ENCODE measurements around the gene ATP11A.
"Not testable (repeated sequence)": the region's sequence is repeated elsewhere in the genome, so short reads cannot be mapped to it uniquely, and the experiment has no call there.

The ATP11A gene

DNA sequence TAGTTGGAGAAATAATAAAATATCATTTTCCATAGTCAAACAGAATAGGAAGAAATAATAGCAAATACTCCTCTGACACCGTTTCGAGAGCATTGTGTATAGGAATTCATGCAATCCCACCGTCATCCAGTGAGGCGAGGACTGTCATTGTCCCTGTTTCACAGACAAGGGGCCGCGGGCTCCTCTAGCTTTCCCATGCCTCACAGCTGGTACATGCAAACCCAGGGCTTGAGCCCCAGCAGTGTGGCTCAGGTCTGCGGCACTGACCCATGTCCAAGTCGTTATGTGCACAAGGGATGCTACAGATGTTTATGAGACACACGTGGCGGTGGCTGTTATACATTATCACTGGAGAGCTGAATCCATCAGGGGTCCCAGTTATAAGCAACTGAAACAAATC lies 18.5 kb upstream of the ATP11A start:
- no peaks in the 10 kb centered on the region for H4K20me1 ChIP-seq (ENCODE audit: insufficient read depth)
- H3K9ac ChIP-seq = no peak overlapping the region
- no peak overlapping the region for H3K4me3 ChIP-seq (IDR thresholded peaks at IDR 0.05; ENCODE audit: insufficient read depth, low read depth, low read length)
- no peaks in the 10 kb centered on the region for H3K27me3 ChIP-seq (ENCODE audit: insufficient read depth, low read depth)
- no peak overlapping the region for H2AFZ ChIP-seq (ENCODE audit: low read depth)
- no peak overlapping the region for H3K4me2 ChIP-seq
- no peaks in the 10 kb centered on the region for H3K36me3 ChIP-seq (ENCODE audit: insufficient read depth)
- no peak overlapping the region for H3K27ac ChIP-seq
- peaks cover 3% of the 10 kb centered on the region for H3K4me1 ChIP-seq (ENCODE audit: low read depth, poor library complexity, severe bottlenecking)
- TF ChIP-seq CTCF (conservative IDR thresholded peaks at IDR 0.05; ENCODE audit: low read depth, low read length) = no peak
- H3K79me2 ChIP-seq (ENCODE audit: insufficient read depth, low read depth) = no peaks in the 10 kb centered on the region

GRCh38 chr13:112672651-112673284 lies 17.1 kb upstream of the ATP11A start:
- H3K27me3 ChIP-seq (ENCODE audit: insufficient read depth, low read depth) = no peaks in the 10 kb centered on the region
- no peak overlapping the region for H3K27ac ChIP-seq
- H3K36me3 ChIP-seq (ENCODE audit: insufficient read depth) = no peaks in the 10 kb centered on the region
- peaks cover 3% of the 10 kb centered on the region for H3K4me1 ChIP-seq (ENCODE audit: low read depth, poor library complexity, severe bottlenecking)
- no peaks in the 10 kb centered on the region for H4K20me1 ChIP-seq (ENCODE audit: insufficient read depth)
- H3K79me2 ChIP-seq (ENCODE audit: insufficient read depth, low read depth) = no peaks in the 10 kb centered on the region
- H3K4me2 ChIP-seq = no peak overlapping the region
- TF ChIP-seq CTCF (conservative IDR thresholded peaks at IDR 0.05; ENCODE audit: low read depth, low read length) = no peak
- no peak overlapping the region for H3K4me3 ChIP-seq (IDR thresholded peaks at IDR 0.05; ENCODE audit: insufficient read depth, low read depth, low read length)
- H2AFZ ChIP-seq (ENCODE audit: low read depth) = no peak overlapping the region
- H3K9ac ChIP-seq = no peak overlapping the region

- H3K9ac ChIP-seq = no peak overlapping the region
- H4K20me1 ChIP-seq (ENCODE audit: insufficient read depth) = no peaks in the 10 kb centered on the region
- H3K27me3 ChIP-seq (ENCODE audit: insufficient read depth, low read depth) = no peaks in the 10 kb centered on the region
- no peaks in the 10 kb centered on the region for H3K79me2 ChIP-seq (ENCODE audit: insufficient read depth, low read depth)
- no peaks in the 10 kb centered on the region for H3K36me3 ChIP-seq (ENCODE audit: insufficient read depth)
- H3K27ac ChIP-seq = no peak overlapping the region
- peak overlapping the region; percentile 6; the same call in 1 of the 2 replicates for H3K4me2 ChIP-seq
- no peak overlapping the region for H2AFZ ChIP-seq (ENCODE audit: low read depth)
- no peak overlapping the region for H3K4me3 ChIP-seq (IDR thresholded peaks at IDR 0.05; ENCODE audit: insufficient read depth, low read depth, low read length)
- H3K4me1 ChIP-seq (ENCODE audit: low read depth, poor library complexity, severe bottlenecking) = peaks cover 3% of the 10 kb centered on the region
- no peak for TF ChIP-seq CTCF (conservative IDR thresholded peaks at IDR 0.05; ENCODE audit: low read depth, low read length)
These were observed 15.1 kb upstream of the ATP11A start for GRCh38 chr13:112674412-112675365.

DNA sequence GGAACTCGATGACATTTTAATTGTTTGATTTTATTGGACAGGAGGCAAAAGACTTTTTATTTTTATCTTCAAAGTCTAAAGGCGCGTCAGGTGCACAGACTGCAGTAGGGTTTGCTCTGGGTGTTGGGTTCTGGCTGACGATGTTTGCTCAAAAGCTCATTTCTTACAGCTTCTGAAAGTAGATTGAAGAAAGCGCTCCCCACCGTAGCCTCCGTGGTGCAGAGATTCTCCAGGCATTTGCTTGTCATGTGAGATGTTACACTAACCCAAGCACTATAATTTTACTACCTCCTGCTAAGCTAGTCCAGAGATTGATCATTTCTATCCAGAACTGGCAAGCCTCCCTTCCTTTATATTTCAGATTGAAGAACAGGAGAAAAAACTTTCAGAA lies 14.5 kb upstream of the ATP11A start:
- H3K36me3 ChIP-seq (ENCODE audit: insufficient read depth) = no peaks in the 10 kb centered on the region

GRCh38 chr13:112677421-112677962 lies 12.3 kb upstream of the ATP11A start:
- not testable (repeated sequence) for H3K4me1 ChIP-seq (ENCODE audit: low read depth, poor library complexity, severe bottlenecking); H3K4me3 ChIP-seq (IDR thresholded peaks at IDR 0.05; ENCODE audit: insufficient read depth, low read depth, low read length); H3K27ac ChIP-seq; H3K27me3 ChIP-seq (ENCODE audit: insufficient read depth, low read depth); H3K79me2 ChIP-seq (ENCODE audit: insufficient read depth, low read depth); H3K9ac ChIP-seq; H4K20me1 ChIP-seq (ENCODE audit: insufficient read depth); H3K4me2 ChIP-seq; H2AFZ ChIP-seq (ENCODE audit: low read depth); H3K36me3 ChIP-seq (ENCODE audit: insufficient read depth)

More for the DNA sequence above, 14.5 kb upstream of the ATP11A start:
- H3K27ac ChIP-seq = no peak overlapping the region
- H3K4me1 ChIP-seq (ENCODE audit: low read depth, poor library complexity, severe bottlenecking) = peaks cover 3% of the 10 kb centered on the region
- H4K20me1 ChIP-seq (ENCODE audit: insufficient read depth) = no peaks in the 10 kb centered on the region
- no peak overlapping the region for H3K4me2 ChIP-seq
- no peak overlapping the region for H3K4me3 ChIP-seq (IDR thresholded peaks at IDR 0.05; ENCODE audit: insufficient read depth, low read depth, low read length)
- no peaks in the 10 kb centered on the region for H3K27me3 ChIP-seq (ENCODE audit: insufficient read depth, low read depth)
- TF ChIP-seq CTCF (conservative IDR thresholded peaks at IDR 0.05; ENCODE audit: low read depth, low read length) = no peak
- H2AFZ ChIP-seq (ENCODE audit: low read depth) = no peak overlapping the region
- no peaks in the 10 kb centered on the region for H3K79me2 ChIP-seq (ENCODE audit: insufficient read depth, low read depth)
- no peak overlapping the region for H3K9ac ChIP-seq
